Measurements from ENCODE around the gene CIP2A.

DNA sequence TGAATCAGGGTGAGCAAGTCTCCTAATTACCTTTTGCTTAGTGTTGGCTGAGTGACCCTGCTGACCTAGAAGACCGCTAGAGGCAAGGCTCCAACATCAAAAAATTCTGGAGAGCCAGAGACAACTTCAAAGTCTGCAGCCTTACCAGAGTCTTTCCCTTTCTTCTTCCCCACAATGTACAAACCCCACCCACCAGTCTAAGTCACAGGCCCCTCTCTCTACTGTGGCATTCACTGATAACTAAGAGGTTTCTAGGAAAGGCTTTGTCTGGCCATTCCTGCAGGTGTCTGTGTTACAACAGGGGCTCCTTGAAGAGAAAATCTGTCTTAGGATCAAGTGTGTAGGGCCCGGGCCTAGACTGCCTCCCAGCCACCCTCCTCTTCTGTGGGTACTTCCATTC is 79.4 kb downstream of the CIP2A start:
- TF ChIP-seq POLR2A (IDR thresholded peaks at IDR 0.05; ENCODE audit: insufficient read depth in 1 of 2, low read depth in 2 of 2, low read length in 2 of 2) (no peak), SIX1 (CRISPR knock-in tag; IDR thresholded peaks at IDR 0.05; ENCODE audit: borderline replicate concordance) (no peak), ZNF550 (CRISPR knock-in tag; IDR thresholded peaks at IDR 0.05; ENCODE audit: borderline replicate concordance) (no peak), RELA (CRISPR knock-in tag; IDR thresholded peaks at IDR 0.05) (no peak), CTCF (CRISPR knock-in tag; IDR thresholded peaks at IDR 0.05) (no peak), ATF2 (CRISPR knock-in tag; IDR thresholded peaks at IDR 0.05) (no peak), ZBTB25 (CRISPR knock-in tag; IDR thresholded peaks at IDR 0.05) (no peak), SMARCC2 (IDR thresholded peaks at IDR 0.05) (no peak), SUZ12 (IDR thresholded peaks at IDR 0.05; ENCODE audit: low read depth, low read length) (no peak), ZNF232 (CRISPR knock-in tag; IDR thresholded peaks at IDR 0.05; ENCODE audit: borderline replicate concordance) (no peak), TOE1 (CRISPR knock-in tag; IDR thresholded peaks at IDR 0.05) (no peak), EZH2 (conservative IDR thresholded peaks at IDR 0.05; ENCODE audit: low read depth, low read length) (no peak)
- TF ChIP-seq, protein P1, sequence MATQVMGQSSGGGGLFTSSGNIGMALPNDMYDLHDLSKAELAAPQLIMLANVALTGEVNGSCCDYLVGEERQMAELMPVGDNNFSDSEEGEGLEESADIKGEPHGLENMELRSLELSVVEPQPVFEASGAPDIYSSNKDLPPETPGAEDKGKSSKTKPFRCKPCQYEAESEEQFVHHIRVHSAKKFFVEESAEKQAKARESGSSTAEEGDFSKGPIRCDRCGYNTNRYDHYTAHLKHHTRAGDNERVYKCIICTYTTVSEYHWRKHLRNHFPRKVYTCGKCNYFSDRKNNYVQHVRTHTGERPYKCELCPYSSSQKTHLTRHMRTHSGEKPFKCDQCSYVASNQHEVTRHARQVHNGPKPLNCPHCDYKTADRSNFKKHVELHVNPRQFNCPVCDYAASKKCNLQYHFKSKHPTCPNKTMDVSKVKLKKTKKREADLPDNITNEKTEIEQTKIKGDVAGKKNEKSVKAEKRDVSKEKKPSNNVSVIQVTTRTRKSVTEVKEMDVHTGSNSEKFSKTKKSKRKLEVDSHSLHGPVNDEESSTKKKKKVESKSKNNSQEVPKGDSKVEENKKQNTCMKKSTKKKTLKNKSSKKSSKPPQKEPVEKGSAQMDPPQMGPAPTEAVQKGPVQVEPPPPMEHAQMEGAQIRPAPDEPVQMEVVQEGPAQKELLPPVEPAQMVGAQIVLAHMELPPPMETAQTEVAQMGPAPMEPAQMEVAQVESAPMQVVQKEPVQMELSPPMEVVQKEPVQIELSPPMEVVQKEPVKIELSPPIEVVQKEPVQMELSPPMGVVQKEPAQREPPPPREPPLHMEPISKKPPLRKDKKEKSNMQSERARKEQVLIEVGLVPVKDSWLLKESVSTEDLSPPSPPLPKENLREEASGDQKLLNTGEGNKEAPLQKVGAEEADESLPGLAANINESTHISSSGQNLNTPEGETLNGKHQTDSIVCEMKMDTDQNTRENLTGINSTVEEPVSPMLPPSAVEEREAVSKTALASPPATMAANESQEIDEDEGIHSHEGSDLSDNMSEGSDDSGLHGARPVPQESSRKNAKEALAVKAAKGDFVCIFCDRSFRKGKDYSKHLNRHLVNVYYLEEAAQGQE (IDR thresholded peaks at IDR 0.05; ENCODE audit: borderline replicate concordance in 1 of 2, low read depth in 1 of 2, low read length in 2 of 2): no peak
- TF ChIP-seq, protein P2, sequence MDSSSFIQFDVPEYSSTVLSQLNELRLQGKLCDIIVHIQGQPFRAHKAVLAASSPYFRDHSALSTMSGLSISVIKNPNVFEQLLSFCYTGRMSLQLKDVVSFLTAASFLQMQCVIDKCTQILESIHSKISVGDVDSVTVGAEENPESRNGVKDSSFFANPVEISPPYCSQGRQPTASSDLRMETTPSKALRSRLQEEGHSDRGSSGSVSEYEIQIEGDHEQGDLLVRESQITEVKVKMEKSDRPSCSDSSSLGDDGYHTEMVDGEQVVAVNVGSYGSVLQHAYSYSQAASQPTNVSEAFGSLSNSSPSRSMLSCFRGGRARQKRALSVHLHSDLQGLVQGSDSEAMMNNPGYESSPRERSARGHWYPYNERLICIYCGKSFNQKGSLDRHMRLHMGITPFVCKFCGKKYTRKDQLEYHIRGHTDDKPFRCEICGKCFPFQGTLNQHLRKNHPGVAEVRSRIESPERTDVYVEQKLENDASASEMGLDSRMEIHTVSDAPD (CRISPR knock-in tag; IDR thresholded peaks at IDR 0.05): no peak
